Endothelial cell of umbilical vein (primary cell): ENCODE results near the gene RFC2. TPM values are rescaled to one million over a fixed set of nuclear protein-coding genes. Genes with fewer than 3 reads are reported as not detected.

ENCODE experiments used
- BruUV-seq: library from RNA; stranded (reverse); fragments of 400-500 nt; replicated peaks from 2 replicates; lab custom pipeline; 2021; lab: Mats Ljungman, UMichigan
- CTCF ChIA-PET: fragments of 300-600, 350-600 bp; sonication (Branson Sonifier 250); formaldehyde crosslinking; loops from one replicate; lab custom pipeline; 2021; ENCODE audit warnings: antibody characterized with exemption, inconsistent platforms; lab: Charles Lee
- POLR2A ChIA-PET: fragments of 300-600, 350-600 bp; sonication (Branson Sonifier 250); formaldehyde crosslinking; loops from one replicate; lab custom pipeline; 2021; ENCODE audit warnings: antibody characterized with exemption, inconsistent platforms; lab: Charles Lee
- DNase-seq: peaks from one replicate; pipeline ENCODE4 v3.0.0-alpha.2; 2011; ENCODE audit warnings: low read depth, low spot score
- FAIRE-seq: peaks from 2 replicates; lab custom pipeline; 2011; peaks lifted over from hg19 to GRCh38; lab: Jason Lieb, UNC
- H2AFZ ChIP-seq: 2 replicates; pipeline ENCODE4 v1.6.0; 2012; ENCODE audit warnings: low read depth, low read length, control low read depth, inconsistent platforms
- H3K27ac ChIP-seq: 2 replicates; pipeline ENCODE4 v1.5.1; 2011; ENCODE audit warnings: low read depth, mild to moderate bottlenecking, control low read depth, low read length, moderate library complexity; ENCODE audit not compliant: insufficient read depth
- H3K27me3 ChIP-seq, 2 experiments: 2 replicates each; pipeline versions ENCODE4 v1.6.0 to v1.6.1; 2011; ENCODE audit warnings: low read length in 2 of 2, mixed read lengths in 1 of 2; ENCODE audit not compliant: control insufficient read depth in 2 of 2, insufficient read depth in 2 of 2
- H3K36me3 ChIP-seq, 2 experiments: 2 replicates in 1 of 2; 3 replicates in 1 of 2; pipeline ENCODE4 v1.5.1; 2011; ENCODE audit warnings: low read length in 2 of 2, mild to moderate bottlenecking in 1 of 2, moderate library complexity in 1 of 2; ENCODE audit not compliant: control insufficient read depth in 2 of 2, insufficient read depth in 2 of 2; ENCODE audit errors: extremely low read depth in 1 of 2
- H3K4me1 ChIP-seq: 3 replicates; pipeline ENCODE4 v1.5.1; 2011; ENCODE audit warnings: mild to moderate bottlenecking, low read length; ENCODE audit not compliant: control insufficient read depth, insufficient read depth; ENCODE audit errors: extremely low read depth
- H3K4me2 ChIP-seq: 2 replicates; pipeline ENCODE4 v1.6.1; 2011; ENCODE audit warnings: low read length, control low read depth, mixed read lengths; ENCODE audit not compliant: insufficient read depth
- H3K4me3 ChIP-seq, 3 experiments: fragments of 200-600 bp in 1 of 3; sonication (generic), shearing (Covaris generic) in 1 of 3; replicated peaks in 1 of 3; 2 replicates each; pipeline ENCODE4 v1.5.1; 2011 to 2016; ENCODE audit warnings: control low read depth in 3 of 3, low read length in 3 of 3, mild to moderate bottlenecking in 2 of 3, inconsistent platforms in 1 of 3, low read depth in 1 of 3, moderate library complexity in 1 of 3; ENCODE audit not compliant: insufficient read depth in 1 of 3
- H3K79me2 ChIP-seq: 2 replicates; pipeline ENCODE4 v1.6.0; 2012; ENCODE audit warnings: low read length, inconsistent platforms; ENCODE audit not compliant: control insufficient read depth, insufficient read depth
- H3K9ac ChIP-seq: replicated peaks from 2 replicates; pipeline ENCODE3; 2011; ENCODE audit warnings: low read length, control low read depth; ENCODE audit not compliant: insufficient read depth; ENCODE audit errors: extremely low read depth
- H3K9me1 ChIP-seq: replicated peaks from 3 replicates; pipeline ENCODE4 v1.6.0; 2011; ENCODE audit warnings: mild to moderate bottlenecking, low read length; ENCODE audit not compliant: control insufficient read depth, insufficient read depth; ENCODE audit errors: extremely low read depth
- H3K9me3 ChIP-seq: replicated peaks from 2 replicates; pipeline ENCODE4 v1.5.1; 2012; ENCODE audit warnings: low read length, inconsistent platforms; ENCODE audit not compliant: control insufficient read depth, insufficient read depth
- H4K20me1 ChIP-seq: replicated peaks from 2 replicates; pipeline ENCODE3; 2011; ENCODE audit warnings: mild to moderate bottlenecking, low read length; ENCODE audit not compliant: control insufficient read depth, insufficient read depth; ENCODE audit errors: extremely low read depth
- CTCF ChIP-seq, 2 donors: IDR thresholded peaks; 1 replicate in 1 of 2; 2 replicates in 1 of 2; pipeline ENCODE4 v1.5.1; 2011; ENCODE audit warnings: low read length in 2 of 2, mild to moderate bottlenecking in 2 of 2, moderate library complexity in 2 of 2, control low read depth in 1 of 2, inconsistent platforms in 1 of 2, low read depth in 1 of 2; ENCODE audit not compliant: insufficient read depth in 1 of 2; ENCODE audit errors: extremely low read depth in 1 of 2
- EZH2 ChIP-seq: IDR thresholded peaks from 2 replicates; pipeline ENCODE4 v1.6.1; 2012; ENCODE audit warnings: borderline replicate concordance, low read depth, mild to moderate bottlenecking, moderate library complexity, low read length, inconsistent platforms; ENCODE audit not compliant: severe bottlenecking
- FOS ChIP-seq: IDR thresholded peaks from 2 replicates; pipeline ENCODE4 v1.6.1; 2011; ENCODE audit warnings: mild to moderate bottlenecking, low read length, moderate library complexity, borderline replicate concordance; ENCODE audit not compliant: insufficient read depth
- GATA2 ChIP-seq: IDR thresholded peaks from 2 replicates; pipeline ENCODE4 v1.7.0; 2011; ENCODE audit warnings: low read depth, mild to moderate bottlenecking, moderate library complexity, mixed read lengths, low read length; ENCODE audit not compliant: insufficient read length, insufficient read depth
- JUN ChIP-seq: IDR thresholded peaks from 2 replicates; pipeline ENCODE4 v1.6.1; 2011; ENCODE audit warnings: borderline replicate concordance, low read depth; ENCODE audit not compliant: insufficient read length, insufficient read depth
- MAX ChIP-seq: IDR thresholded peaks from 2 replicates; pipeline ENCODE4 v1.6.1; 2011; ENCODE audit not compliant: insufficient read depth, insufficient read length
- MYC ChIP-seq: IDR thresholded peaks from one replicate; pipeline ENCODE4 v1.6.1; 2011; ENCODE audit warnings: mild to moderate bottlenecking, low read depth, low read length
- POLR2AphosphoS5 ChIP-seq: IDR thresholded peaks from 2 replicates; pipeline ENCODE4 v1.6.1; 2012; ENCODE audit warnings: low read depth, mild to moderate bottlenecking, control low read depth, low read length, moderate library complexity; ENCODE audit not compliant: insufficient read depth
- dilution Hi-C: fragments of 300-500 bp; cut with MboI; formaldehyde crosslinking; loops from one replicate; pipeline ENCODE4 v1.15.0; 2019; ENCODE audit warnings: low sequenced_read_pairs; ENCODE audit not compliant: extremely low pct_ligation_motif_present
- intact Hi-C: fragments of 100-400 bp; cut with micrococcal nuclease; formaldehyde crosslinking; loops from one replicate; pipeline ENCODE4 v1.10.0; 2022
- polyA plus RNA-seq, 4 experiments: library from polyadenylated mRNA; depleted of rRNA in 3 of 4; stranded (reverse) in 3 of 4; unstranded in 1 of 4; fragments of >200 nt; gene quantifications; 2 replicates each; pipeline versions ENCODE4 v1.2.1 to v1.2.3, GENCODE V29; 2011 to 2012; ENCODE audit warnings: missing spikeins in 1 of 4
- total RNA-seq: library from RNA; stranded (reverse); gene quantifications from 2 replicates; pipeline ENCODE4 v1.2.3, GENCODE V29; 2021

Gene RFC2
- total and polyA plus RNA-seq, 2 donors (not counting 3 experiments of a cell fraction or from before 2014, with no cell fraction given) = 24.4 to 44.3 TPM

GRCh38 chr7:74258639-74259038 lies 4.4 kb upstream of the RFC2 start:
- CTCF ChIA-PET = interaction anchor here (2.5 kb wide), 1 partner anchor 142 kb away, joined by 9 read pairs; no protein-coding TSS in a partner anchor
- intact Hi-C loops = no loop called here
- FAIRE-seq = no peak

GRCh38 chr7:74256491-74257408 lies 2.6 kb upstream of the RFC2 start:
- intact Hi-C loops (no loop called here), dilution Hi-C loops (no loop called here)
- H3K4me2 ChIP-seq = no peak overlapping the region
- POLR2A ChIA-PET = interaction anchor here (0.6 kb wide), 1 partner anchor 114 kb away, joined by 11 read pairs; no protein-coding TSS in a partner anchor
- no peaks in the 10 kb centered on the region for H3K27me3 ChIP-seq
- no peak for FAIRE-seq
- peak; percentile 25 for DNase-seq
- H3K4me1 ChIP-seq = peaks cover 22% of the 10 kb centered on the region
- H3K27ac ChIP-seq = peak overlapping the region; percentile 16
- H3K9me3 ChIP-seq = no peaks in the 10 kb centered on the region
- peak overlapping the region; percentile 43 for H3K9ac ChIP-seq
- H4K20me1 ChIP-seq = no peaks in the 10 kb centered on the region
- TF ChIP-seq FOS (no peak), CTCF (IDR thresholded peaks at IDR 0.05; ENCODE audit: extremely low read depth in 1 of 2, insufficient read depth in 1 of 2, low read depth in 1 of 2, low read length in 2 of 2) (no peak), MAX (no peak), POLR2AphosphoS5 (no peak), GATA2 (no peak), JUN (no peak), EZH2 (no peak), MYC (no peak)
- H3K36me3 ChIP-seq = no peaks in the 10 kb centered on the region
- peaks cover 15% of the 10 kb centered on the region for H3K79me2 ChIP-seq
- CTCF ChIA-PET = interaction anchor here (1.1 to 2.5 kb wide), 4 partner anchors 13 to 144 kb away, joined by 3 to 11 read pairs (median 7); no protein-coding TSS in a partner anchor
- no peaks in the 10 kb centered on the region for H3K9me1 ChIP-seq
- H3K4me3 ChIP-seq = no peak overlapping the region
- no TSS peak for BruUV-seq
- peak overlapping the region; percentile 50 for H2AFZ ChIP-seq

More at GRCh38 chr7:74258639-74259038, 4.4 kb upstream of the RFC2 start:
- peaks cover 17% of the 10 kb centered on the region for H3K4me1 ChIP-seq
- H3K27me3 ChIP-seq = no peaks in the 10 kb centered on the region
- dilution Hi-C loops = no loop called here
- no peak overlapping the region for H3K9ac ChIP-seq
- no peak for DNase-seq
- POLR2A ChIA-PET = no interaction called here
- no peaks in the 10 kb centered on the region for H4K20me1 ChIP-seq
- H2AFZ ChIP-seq = no peak overlapping the region
- no TSS peak for BruUV-seq
- H3K9me1 ChIP-seq = no peaks in the 10 kb centered on the region
- H3K36me3 ChIP-seq = no peaks in the 10 kb centered on the region
- no peaks in the 10 kb centered on the region for H3K9me3 ChIP-seq
- H3K4me2 ChIP-seq = no peak overlapping the region
- peaks cover 4% of the 10 kb centered on the region for H3K79me2 ChIP-seq
- TF ChIP-seq FOS = no peak
- H3K27ac ChIP-seq = no peak overlapping the region
- H3K4me3 ChIP-seq = no peak overlapping the region
